HUES64 (cell line): Measurements from ENCODE around the gene CFAP299. TPM values are rescaled to one million over a fixed set of nuclear protein-coding genes. Genes with fewer than 3 reads are reported as not detected.
"Not testable (repeated sequence)": the region's sequence is repeated elsewhere in the genome, so short reads cannot be mapped to it uniquely, and the experiment has no call there.

Source experiments
- H3K27ac ChIP-seq: 2 replicates; pipeline ENCODE4 v1.7.0; 2013; ENCODE audit warnings: low read depth, low read length, inconsistent platforms
- H3K27me3 ChIP-seq: 2 replicates; pipeline ENCODE4 v1.6.1; 2013; ENCODE audit warnings: mild to moderate bottlenecking, low read length; ENCODE audit not compliant: insufficient read depth
- H3K36me3 ChIP-seq: 2 replicates; pipeline ENCODE4 v1.6.1; 2013; ENCODE audit warnings: mild to moderate bottlenecking, low read length; ENCODE audit not compliant: insufficient read depth
- H3K4me1 ChIP-seq: 2 replicates; pipeline ENCODE4 v1.6.1; 2013; ENCODE audit warnings: mild to moderate bottlenecking, low read length, moderate library complexity; ENCODE audit not compliant: insufficient read depth
- H3K4me3 ChIP-seq: 2 replicates; pipeline ENCODE4 v1.5.1; 2013; ENCODE audit warnings: mild to moderate bottlenecking, low read length, moderate library complexity
- H3K9ac ChIP-seq: 2 replicates; pipeline ENCODE4 v1.6.1; 2013; ENCODE audit warnings: mild to moderate bottlenecking, low read depth, low read length
- H3K9me3 ChIP-seq: 2 replicates; pipeline ENCODE4 v1.6.1; 2013; ENCODE audit warnings: low read depth, low read length; ENCODE audit not compliant: insufficient read depth
- WGBS: fragments of 150-250, 120-280 bp; methylation state at CpG from one replicate; pipeline ENCODE4 v1.1.7; 2013; ENCODE audit warnings: missing lambda C conversion rate; 5-methylcytosine and 5-hydroxymethylcytosine counted together
- polyA plus RNA-seq, 2 experiments: library from polyadenylated mRNA; stranded (reverse); fragments of 50-300 nt; gene quantifications; one replicate each; pipeline ENCODE4 v1.2.3, GENCODE V29; 2013

CFAP299 gene
- not detected for polyA plus RNA-seq (2013, experiment 1 of 2)
- not detected for polyA plus RNA-seq (2013, experiment 2 of 2)

DNA sequence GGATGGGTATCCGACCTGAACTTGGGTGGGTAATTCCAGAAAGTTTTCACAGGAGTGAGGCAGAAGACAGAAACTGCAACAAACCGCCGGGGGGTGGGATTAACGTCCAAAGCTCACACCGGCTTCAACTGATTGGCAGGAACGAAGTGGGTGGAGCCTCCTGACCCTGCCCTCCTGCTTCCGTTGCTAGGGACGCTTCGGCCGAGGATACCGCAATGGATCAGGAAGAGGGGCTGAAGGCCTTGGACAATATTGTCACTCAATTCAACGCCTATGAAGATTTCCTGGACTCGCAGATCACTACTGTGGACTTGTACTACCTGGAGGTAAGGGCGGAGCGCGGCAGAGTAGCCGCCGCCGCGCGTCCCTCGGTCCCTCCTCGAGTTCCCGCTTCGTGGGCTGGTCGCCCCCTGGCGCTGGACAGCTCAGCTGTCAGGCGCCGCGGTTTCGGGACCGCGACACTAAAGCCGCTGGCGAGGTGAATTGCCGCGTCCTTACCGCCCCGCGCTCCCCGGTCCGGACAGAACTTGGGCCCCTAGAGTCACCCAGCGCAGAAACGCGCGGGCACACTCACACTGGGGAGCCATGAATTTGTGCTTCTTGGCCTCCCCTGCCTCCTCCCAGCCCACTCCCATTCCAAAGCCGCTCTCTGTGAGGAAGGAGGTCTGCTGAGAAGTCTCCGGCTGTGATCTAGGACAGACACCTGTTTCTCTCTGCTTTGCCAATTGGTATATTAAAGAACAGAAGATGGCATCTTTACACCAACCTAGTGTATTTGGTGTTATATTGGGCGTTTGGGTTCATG is at the start of gene CFAP299:
TSS of gene CFAP299 (plus strand) at position 177 of the 805 bp plus-strand sequence.
- Histone ChIP-seq H3K27me3 (peaks cover 43% of the 10 kb centered on the region), H3K9me3 (no peaks in the 10 kb centered on the region), H3K9ac (no peak within 1 kb of the TSS), H3K4me1 (peaks cover 7% of the 10 kb centered on the region; the same call in 1 of the 2 replicates), H3K4me3 (peak within 1 kb of the TSS; percentile 85), H3K36me3 (no peaks in the 10 kb centered on the region), H3K27ac (no peak within 1 kb of the TSS)
- under 1% methylated on average over 47 of the region's 49 CpGs for WGBS

DNA sequence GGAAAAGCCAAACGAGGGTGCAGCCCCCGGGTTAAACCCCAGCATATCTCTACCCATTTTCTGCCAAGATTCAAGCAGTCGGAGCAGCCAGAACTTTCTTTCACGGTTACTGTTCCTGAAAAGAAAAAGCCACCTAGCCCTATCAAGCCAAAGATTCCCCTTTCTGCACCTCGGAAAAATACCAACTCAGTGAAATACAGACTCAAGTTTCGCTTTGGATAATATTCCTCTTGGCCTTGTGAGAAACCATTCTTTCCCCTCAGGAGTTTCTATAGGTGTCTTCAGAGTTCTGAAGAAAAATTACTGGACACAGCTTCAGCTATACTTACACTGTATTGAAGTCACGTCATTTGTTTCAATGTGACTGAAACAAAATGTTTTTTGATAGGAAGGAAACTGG is 49.1 kb upstream of the CFAP299 start:
- Histone ChIP-seq H3K4me1 (no peaks in the 10 kb centered on the region), H3K4me3 (no peak overlapping the region), H3K27ac (no peak overlapping the region), H3K36me3 (no peaks in the 10 kb centered on the region), H3K9ac (no peak overlapping the region), H3K9me3 (no peaks in the 10 kb centered on the region), H3K27me3 (no peaks in the 10 kb centered on the region)
- WGBS, result 82% methylated on average over 7 of the region's 7 CpGs

DNA sequence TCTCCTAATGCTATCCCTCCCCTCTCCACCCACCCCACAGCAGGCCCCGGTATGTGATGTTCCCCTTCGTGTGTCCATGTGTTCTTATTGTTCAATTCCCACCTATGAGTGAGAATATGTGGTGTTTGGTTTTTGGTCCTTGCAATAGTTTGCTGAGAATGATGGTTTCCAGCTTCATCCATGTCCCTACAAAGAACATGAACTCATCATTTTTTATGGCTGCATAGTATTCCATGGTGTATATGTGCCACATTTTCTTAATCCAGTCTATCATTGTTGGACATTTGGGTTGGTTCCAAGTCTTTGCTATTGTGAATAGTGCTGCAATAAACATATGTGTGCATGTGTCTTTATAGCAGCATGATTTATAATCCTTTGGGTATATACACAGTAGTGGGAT is 44.9 kb upstream of the CFAP299 start:
- H3K9ac ChIP-seq, H3K27me3 ChIP-seq, H3K4me1 ChIP-seq, H3K27ac ChIP-seq, H3K9me3 ChIP-seq, H3K36me3 ChIP-seq, H3K4me3 ChIP-seq: not testable (repeated sequence)
- WGBS, result 90% methylated on average over 2 of the region's 2 CpGs

DNA sequence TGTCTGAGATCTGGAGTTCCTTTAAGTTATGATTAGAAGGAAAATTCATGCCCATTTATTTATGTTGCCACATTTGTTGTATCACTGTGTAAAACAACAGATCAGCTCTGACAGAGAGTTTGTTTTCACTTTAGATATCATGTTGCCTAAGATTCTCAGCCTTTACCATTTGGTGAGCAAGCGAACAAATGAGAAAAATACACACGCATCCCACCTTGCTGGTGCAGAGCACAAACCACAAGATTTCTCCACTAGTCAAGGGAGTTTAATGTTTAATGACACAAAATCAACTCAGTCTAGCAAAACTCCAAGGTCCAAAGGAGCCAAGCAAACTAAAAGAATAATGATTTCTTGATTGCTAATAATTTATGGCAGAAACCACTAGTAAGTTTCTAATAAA is 41.3 kb upstream of the CFAP299 start:
- Histone ChIP-seq H3K36me3 (no peaks in the 10 kb centered on the region), H3K4me3 (no peak overlapping the region), H3K9ac (no peak overlapping the region), H3K27ac (no peak overlapping the region), H3K9me3 (no peaks in the 10 kb centered on the region), H3K27me3 (no peaks in the 10 kb centered on the region), H3K4me1 (no peaks in the 10 kb centered on the region)
- 96% methylated on average over 2 of the region's 2 CpGs for WGBS

DNA sequence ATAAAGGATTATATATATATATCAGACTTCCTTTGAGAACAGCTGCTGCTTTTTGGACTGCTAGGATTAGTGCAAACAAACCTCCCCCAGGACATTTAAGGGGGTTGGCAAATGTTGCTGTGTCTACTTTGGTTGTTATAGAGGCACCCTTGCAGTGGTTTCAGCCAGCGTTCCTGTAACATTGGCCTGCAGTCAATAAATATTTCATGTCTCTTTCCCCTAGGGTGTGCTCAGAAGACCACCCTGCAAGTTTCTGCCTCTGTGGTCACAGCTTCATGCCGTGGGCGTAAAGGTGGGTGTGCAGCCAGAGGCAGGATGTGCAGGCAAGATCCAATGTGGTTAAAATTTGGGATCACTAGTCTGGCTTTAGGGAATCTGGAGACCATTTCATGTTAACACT is 40.2 kb upstream of the CFAP299 start:
- Histone ChIP-seq H3K36me3 (no peaks in the 10 kb centered on the region), H3K27ac (no peak overlapping the region), H3K4me3 (no peak overlapping the region), H3K4me1 (no peaks in the 10 kb centered on the region), H3K9ac (no peak overlapping the region), H3K27me3 (no peaks in the 10 kb centered on the region), H3K9me3 (no peaks in the 10 kb centered on the region)
- 93% methylated on average over 3 of the region's 3 CpGs for WGBS

DNA sequence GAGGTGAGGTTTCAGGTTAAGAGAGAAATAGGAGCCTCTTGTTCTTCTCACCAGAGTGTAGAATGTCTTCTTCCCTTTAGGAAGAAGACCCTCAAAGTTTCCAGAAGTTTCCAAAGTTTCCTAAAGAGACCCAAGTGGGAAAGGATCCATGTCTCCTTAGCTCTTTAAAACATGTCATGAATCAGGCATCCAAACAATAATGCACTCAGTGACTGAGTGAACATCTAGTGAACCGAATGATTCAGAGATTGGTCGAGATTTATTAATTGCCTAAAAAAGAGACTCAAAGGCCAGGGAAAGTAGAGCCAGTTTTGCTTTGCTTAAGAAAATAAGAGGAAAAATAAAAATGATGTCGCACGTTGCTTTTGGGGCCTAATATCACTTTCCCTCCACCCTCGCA is 39.7 kb upstream of the CFAP299 start:
- no peak overlapping the region for H3K4me3 ChIP-seq
- WGBS, result 95% methylated on average over 4 of the region's 5 CpGs
- no peaks in the 10 kb centered on the region for H3K27me3 ChIP-seq
- H3K9ac ChIP-seq, result no peak overlapping the region
- H3K27ac ChIP-seq, result no peak overlapping the region
- H3K9me3 ChIP-seq, result no peaks in the 10 kb centered on the region
- no peaks in the 10 kb centered on the region for H3K4me1 ChIP-seq
- H3K36me3 ChIP-seq, result no peaks in the 10 kb centered on the region

DNA sequence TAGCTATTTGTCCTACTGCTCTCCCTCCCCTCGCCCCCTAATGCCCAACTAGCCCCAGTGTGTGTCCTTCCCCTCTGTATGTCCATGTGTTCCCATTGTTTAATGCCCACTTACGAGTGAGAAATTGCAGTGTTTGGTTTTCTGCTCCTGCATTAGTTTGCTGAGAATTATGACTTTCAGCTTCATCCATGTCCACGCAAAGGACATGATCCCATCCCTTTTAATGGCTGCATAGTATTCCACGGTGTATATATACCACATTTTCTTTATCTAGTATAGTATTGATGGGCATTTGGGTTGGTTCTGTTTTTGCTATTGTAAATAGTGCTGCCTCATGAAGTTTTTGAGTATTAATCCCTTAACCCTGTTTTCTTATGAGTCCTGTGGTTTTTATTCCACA is 33.6 kb upstream of the CFAP299 start:
- 90% methylated on average over 3 of the region's 4 CpGs for WGBS
- Histone ChIP-seq H3K4me3 (no peak overlapping the region), H3K9ac (no peak overlapping the region), H3K36me3 (no peaks in the 10 kb centered on the region), H3K4me1 (peaks cover 16% of the 10 kb centered on the region), H3K27ac (no peak overlapping the region), H3K9me3 (peaks cover 9% of the 10 kb centered on the region; the same call in 1 of the 2 replicates), H3K27me3 (no peaks in the 10 kb centered on the region)

DNA sequence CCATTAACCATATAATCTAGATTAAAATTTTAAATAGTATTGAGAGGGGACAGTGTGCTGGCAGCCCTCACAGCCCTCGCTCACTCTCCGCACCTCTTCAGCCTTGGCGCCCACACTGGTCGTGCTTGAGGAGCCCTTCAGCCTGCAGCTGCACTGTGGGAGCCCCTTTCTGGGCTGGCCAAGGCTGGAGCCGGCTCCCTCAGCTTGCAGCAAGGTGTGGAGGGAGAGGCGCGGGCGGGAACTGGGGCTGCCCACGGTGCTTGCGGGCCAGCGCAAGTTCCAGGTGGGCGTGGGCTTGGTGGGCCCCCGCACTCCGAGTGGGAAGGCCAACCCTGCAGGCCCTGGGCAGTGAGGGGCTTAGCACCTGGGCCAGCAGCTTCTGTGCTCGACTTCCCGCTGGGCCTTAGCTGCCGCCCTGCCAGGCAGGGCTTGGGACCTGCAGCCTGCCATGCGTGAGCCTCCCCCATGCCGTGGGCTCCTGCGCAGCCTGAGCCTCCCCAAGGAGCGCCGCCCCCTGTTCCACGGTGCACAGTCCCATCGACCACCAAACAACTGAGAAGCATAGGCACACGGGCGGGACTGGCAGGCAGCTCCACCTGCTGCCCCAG is 32.8 kb upstream of the CFAP299 start:
- Histone ChIP-seq H3K36me3 (no peaks in the 10 kb centered on the region), H3K27ac (no peak overlapping the region)

DNA sequence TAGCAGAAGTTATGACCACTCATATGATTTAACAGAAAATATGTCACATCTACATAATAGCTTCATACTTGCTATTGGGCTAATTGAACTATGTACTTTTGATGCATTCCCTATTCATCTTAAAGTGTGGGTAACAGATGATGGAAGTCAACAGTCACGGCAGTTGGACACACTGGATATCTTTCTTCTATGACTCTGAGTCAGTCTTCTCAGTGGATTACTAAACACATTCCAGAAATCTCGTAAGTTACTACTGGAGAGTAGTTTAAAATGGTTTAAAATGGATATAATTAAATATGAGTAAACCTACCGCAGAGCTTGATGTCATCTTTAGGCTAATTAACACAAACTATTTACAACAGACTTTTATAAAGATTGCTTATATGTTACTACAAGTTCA is 30.1 kb upstream of the CFAP299 start:
- Histone ChIP-seq H3K27ac (no peak overlapping the region), H3K9ac (no peak overlapping the region)
- 88% methylated on average over 1 of the region's 3 CpGs for WGBS

More for the DNA sequence above, 32.8 kb upstream of the CFAP299 start:
- 89% methylated on average over 26 of the region's 26 CpGs for WGBS
- H3K27me3 ChIP-seq, result no peaks in the 10 kb centered on the region
- H3K9ac ChIP-seq, result no peak overlapping the region
- peaks cover 25% of the 10 kb centered on the region for H3K4me1 ChIP-seq
- no peak overlapping the region for H3K4me3 ChIP-seq
- H3K9me3 ChIP-seq, result peaks cover 9% of the 10 kb centered on the region; the same call in 1 of the 2 replicates

DNA sequence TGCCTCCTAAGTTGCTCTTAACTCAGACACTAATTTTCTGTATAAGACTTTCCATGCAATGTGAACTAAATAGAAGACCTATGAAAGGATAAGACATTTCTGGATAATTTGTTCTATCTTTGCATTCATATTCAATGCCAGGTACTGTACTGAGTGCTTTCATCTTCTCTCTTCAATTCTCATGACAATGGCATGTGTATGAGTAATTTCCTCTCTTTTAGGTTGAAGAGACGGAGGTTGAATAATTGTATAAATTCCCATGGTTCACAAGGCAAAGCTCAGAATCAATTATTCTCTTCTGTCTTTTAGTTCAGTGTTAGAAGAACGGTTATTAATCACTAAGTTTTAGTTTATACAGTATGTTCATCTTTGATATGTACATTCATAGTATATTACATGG is 29.3 kb upstream of the CFAP299 start:
- Histone ChIP-seq H3K4me1 (peaks cover 44% of the 10 kb centered on the region), H3K9me3 (peaks cover 9% of the 10 kb centered on the region; the same call in 1 of the 2 replicates), H3K4me3 (no peak overlapping the region), H3K27ac (no peak overlapping the region), H3K27me3 (no peaks in the 10 kb centered on the region), H3K36me3 (no peaks in the 10 kb centered on the region), H3K9ac (no peak overlapping the region)
- no CpG with 5 or more reads among the region's 2 CpGs for WGBS

More for the DNA sequence above, 30.1 kb upstream of the CFAP299 start:
- H3K36me3 ChIP-seq, result no peaks in the 10 kb centered on the region
- H3K27me3 ChIP-seq, result no peaks in the 10 kb centered on the region
- peaks cover 9% of the 10 kb centered on the region; the same call in 1 of the 2 replicates for H3K9me3 ChIP-seq
- no peak overlapping the region for H3K4me3 ChIP-seq
- peaks cover 44% of the 10 kb centered on the region for H3K4me1 ChIP-seq

DNA sequence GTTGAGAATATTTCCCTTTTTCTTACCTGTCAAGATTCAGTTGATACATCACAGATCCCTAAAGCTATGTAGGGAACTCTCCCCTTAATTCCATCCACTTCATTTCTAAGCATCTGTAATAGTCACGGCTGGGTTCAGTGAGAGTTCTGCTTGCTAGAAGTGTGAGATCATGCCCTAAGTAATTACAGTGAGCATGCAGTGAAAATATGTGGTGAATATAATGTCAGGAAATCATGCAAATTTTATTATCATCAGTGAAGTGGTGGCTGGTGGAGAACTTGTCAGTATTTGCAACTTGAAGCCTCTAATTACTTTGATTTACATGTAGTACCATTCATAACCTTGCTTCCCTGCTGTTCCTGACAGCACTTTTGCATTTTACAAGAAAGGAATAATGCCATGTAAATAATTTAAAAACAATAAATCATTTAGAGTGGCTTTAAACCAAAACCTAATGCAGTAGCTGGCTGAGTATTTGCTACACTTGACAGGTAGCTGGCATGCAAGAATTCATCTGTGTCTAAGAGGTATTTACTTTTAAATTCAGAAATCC is 28.3 kb upstream of the CFAP299 start:
- Histone ChIP-seq H3K36me3 (no peaks in the 10 kb centered on the region), H3K27me3 (no peaks in the 10 kb centered on the region), H3K9ac (no peak overlapping the region), H3K9me3 (peaks cover 2% of the 10 kb centered on the region; the same call in 1 of the 2 replicates), H3K4me1 (peaks cover 44% of the 10 kb centered on the region), H3K27ac (no peak overlapping the region), H3K4me3 (no peak overlapping the region)
- 60% methylated on average over 1 of the region's 1 CpG for WGBS
